HFF-Myc (cell line): Measurements from ENCODE around the gene BPIFB3.
"Not testable (repeated sequence)": the region's sequence is repeated elsewhere in the genome, so short reads cannot be mapped to it uniquely, and the experiment has no call there.

Source experiments
- DNase-seq: peaks from one replicate; pipeline ENCODE4 v3.0.0-alpha.2; 2011; ENCODE audit warnings: low read depth; ENCODE audit errors: extremely low read depth
- H3K4me3 ChIP-seq: replicated peaks from 2 replicates; pipeline ENCODE4 v1.5.1; 2011; ENCODE audit warnings: low read depth, mild to moderate bottlenecking, control low read depth, low read length
- CTCF ChIP-seq: IDR thresholded peaks from 2 replicates; pipeline ENCODE4 v1.5.1; 2012; ENCODE audit warnings: mild to moderate bottlenecking, low read depth, low read length, control low read depth; ENCODE audit errors: missing control alignments

Gene BPIFB3

GRCh38 chr20:33111306-33111705 lies 57.6 kb downstream of the BPIFB3 start:
- H3K4me3 ChIP-seq: no peak overlapping the region
- DNase-seq: no peak
- TF ChIP-seq CTCF: no peak

DNA sequence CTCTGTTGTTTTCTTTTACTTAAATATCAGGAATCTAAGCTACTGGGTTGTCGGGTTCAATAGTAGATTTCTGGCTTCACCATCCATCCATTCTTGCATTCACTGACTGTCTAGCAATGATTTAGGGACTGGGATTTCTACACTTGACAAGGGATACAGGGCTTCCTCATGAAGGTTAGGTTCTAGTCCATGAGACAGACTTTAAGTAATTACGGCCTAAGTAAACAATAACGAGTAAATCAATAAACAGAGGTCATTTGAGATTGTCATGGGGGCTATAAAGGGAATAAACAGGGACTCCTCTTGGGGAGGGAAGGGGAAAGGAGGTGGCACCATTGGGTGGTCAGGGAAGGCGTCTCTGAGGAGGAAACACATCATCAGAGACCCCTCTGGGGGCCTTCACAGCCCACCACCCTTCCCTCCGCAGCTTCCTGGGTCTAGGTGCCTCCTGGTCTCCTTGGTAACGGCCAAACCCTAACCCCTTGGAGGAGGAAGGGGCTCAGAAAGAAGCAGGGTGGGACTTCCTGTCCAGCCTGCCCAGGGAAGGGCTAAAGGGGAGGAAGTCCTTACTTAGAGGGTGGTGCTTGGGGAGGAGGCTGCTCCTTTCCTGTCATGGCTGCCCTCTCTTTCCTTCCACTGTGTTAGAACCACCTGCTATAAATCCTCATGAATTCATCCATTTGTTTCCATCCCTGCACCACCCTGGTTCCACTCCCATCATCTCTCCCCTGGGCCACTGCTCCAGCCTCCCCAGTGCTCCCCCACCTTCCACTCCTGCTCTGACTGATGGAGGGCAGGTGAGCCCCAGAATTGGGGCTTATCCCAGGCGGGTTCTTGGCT lies 59.1 kb downstream of the BPIFB3 start:
- H3K4me3 ChIP-seq: no peak overlapping the region
- no peak for TF ChIP-seq CTCF
- DNase-seq: no peak

GRCh38 chr20:33113387-33113908 lies 59.7 kb downstream of the BPIFB3 start:
- no peak for DNase-seq
- no peak overlapping the region for H3K4me3 ChIP-seq
- no peak for TF ChIP-seq CTCF

DNA sequence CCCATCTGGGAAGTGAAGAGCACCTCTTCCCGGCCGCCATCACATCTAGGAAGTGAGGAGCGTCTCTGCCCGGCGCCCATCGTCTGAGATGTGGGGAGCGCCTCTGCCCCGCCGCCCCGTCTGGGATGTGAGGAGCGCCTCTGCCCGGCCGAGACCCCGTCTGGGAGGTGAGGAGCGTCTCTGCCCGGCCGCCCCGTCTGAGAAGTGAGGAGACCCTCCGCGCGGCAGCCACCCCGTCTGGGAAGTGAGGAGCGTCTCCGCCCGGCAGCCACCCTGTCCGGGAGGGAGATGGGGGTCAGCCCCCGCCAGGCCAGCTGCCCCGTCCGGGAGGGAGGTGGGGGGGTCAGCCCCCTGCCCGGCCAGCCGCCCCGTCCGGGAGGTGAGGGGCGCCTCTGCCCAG lies 61.8 kb downstream of the BPIFB3 start:
- DNase-seq, H3K4me3 ChIP-seq: not testable (repeated sequence)

- no peak for TF ChIP-seq CTCF
- H3K4me3 ChIP-seq: no peak overlapping the region
- no peak for DNase-seq
Observed at GRCh38 chr20:33119725-33120720, 66.3 kb downstream of the BPIFB3 start.

GRCh38 chr20:33120934-33121333 lies 67.2 kb downstream of the BPIFB3 start:
- no peak for TF ChIP-seq CTCF
- no peak for DNase-seq
- H3K4me3 ChIP-seq: no peak overlapping the region

GRCh38 chr20:33122297-33122696 lies 68.6 kb downstream of the BPIFB3 start:
- not testable (repeated sequence) for DNase-seq, H3K4me3 ChIP-seq
